GM18517 (cell line): ENCODE results near the gene PARD3.

Experiments
- ATAC-seq: cut with Tn5 transposase; IDR thresholded peaks from one replicate; pipeline ENCODE4 v1.9.1; 2021; ENCODE audit warnings: mild to moderate bottlenecking, moderate library complexity; ENCODE audit not compliant: unreplicated experiment

PARD3 gene

DNA sequence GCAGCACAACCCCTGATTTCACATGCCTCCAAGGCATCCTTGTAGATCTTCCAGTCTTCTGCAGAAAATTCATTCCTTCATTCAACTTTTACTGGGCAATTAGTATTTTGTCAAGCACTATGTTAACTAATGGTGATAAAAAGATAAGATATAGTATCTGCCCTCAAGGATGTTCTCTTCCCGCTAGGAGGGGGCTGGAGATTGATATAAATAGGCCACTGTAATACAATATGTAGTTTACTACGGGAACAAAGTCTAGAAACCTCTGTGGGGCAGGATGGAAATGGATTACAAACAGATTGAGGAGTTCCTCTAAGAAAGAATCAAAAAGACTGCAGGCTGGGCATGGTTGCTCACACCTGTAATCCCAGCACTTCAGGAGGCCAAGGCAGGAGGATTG, 10.3 kb upstream of the PARD3 start:
- ATAC-seq = no peak

DNA sequence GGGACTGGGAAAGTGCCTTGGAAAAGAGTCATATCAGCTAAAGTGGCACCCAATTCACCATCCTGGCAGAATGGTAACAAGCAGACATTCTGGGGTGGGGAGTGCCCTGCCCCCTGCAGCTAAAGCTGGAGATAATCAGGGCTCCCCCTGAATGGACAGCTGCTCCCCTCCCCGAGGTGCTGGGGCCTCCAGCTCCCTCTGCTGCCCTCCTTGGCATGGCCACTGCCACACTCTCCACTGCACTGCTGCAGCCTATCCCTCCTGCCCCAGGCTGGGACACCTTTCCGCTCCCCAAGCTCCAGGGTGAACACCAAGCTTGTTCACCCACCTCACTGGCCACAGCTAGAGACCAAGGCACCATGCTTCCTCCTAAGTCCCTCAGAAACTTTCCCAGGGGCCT, 9.8 kb upstream of the PARD3 start:
- ATAC-seq = no peak

DNA sequence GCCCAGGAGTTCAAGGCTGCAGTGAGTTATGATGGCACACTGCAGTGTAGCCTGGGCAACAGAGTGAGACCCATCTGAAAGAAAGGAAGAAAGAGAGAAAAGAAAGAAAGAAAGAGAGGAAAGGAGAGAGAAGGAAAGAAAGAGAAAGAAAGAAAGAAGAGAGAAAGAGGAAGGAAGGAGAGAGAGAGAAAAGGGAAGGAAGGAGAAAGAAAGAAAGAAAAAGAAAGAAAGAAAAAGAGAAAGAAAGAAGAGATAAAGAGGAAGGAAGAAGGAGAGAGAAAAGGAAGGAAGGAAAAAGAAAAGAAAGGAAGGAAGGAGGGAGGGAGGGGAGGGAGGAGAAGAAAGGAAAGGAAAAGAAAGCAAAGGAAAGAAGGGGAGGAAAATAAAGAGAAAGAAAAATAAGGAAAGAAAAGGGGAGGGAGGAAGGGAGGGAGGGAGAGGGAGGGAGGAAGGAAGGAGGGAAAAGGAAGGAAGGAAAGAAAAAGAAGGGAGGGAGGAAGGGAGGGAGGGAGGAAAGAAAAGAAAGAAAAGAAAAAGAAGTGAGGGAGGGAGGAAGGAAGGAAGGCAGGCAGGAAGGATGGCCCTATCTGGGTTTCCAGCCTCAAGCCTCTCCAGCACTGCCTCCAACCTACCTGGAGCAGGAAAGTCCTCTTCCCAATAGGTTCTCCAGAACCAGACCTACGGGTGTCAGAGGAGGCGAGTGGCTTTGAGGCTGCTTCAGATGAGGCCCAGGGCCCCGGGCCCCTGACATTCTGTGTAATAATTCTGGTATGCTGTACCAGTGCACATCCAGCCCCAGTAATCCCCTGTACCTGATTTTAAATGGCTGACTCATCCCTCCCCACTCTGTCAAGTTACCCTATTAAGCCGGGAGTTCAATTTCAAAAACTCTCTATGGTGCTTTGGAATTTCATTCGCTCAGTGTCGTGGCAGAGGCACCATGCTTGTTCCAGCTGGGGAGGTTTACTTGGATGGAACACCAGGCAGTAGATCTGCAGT, 6.8 kb upstream of the PARD3 start:
- no peak for ATAC-seq

DNA sequence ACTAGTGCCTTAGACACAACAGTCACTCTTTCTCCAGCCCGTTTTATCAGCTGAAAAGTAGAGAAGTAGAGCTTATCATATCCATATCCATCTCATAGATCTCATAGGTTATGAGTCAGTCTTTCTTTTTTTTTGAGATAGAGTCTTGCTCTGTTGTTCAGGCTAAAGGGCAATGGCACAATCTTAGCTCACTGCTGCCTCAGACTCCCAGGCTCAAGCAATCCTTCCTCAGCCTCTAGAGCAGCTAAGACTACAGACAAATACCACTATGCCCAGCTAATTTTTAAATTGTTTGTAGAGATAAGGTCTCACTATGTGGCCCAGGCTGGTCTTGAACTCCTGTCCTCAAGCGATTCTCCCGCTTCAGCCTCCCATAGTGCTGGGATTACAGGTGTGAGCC, 2.5 kb upstream of the PARD3 start:
- ATAC-seq = no peak

DNA sequence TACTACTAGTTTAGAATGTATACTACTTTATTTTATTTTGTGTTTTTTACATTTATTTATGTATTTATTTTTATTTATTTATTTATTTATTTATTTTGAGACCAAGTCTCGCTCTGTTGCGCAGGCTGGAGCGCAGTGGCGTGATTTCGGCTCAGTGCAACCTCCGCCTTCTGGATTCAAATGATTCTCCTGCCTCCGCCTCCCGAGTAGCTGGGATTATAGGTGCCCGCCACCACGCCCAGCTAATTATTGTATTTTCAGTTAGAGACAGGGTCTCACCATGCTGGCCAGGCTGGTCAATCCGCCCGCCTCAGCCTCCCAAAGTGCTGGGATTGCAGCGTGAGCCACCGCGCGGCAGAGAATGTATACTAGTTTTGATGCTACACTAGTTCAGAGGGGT, 2.0 kb upstream of the PARD3 start:
- ATAC-seq = no peak

DNA sequence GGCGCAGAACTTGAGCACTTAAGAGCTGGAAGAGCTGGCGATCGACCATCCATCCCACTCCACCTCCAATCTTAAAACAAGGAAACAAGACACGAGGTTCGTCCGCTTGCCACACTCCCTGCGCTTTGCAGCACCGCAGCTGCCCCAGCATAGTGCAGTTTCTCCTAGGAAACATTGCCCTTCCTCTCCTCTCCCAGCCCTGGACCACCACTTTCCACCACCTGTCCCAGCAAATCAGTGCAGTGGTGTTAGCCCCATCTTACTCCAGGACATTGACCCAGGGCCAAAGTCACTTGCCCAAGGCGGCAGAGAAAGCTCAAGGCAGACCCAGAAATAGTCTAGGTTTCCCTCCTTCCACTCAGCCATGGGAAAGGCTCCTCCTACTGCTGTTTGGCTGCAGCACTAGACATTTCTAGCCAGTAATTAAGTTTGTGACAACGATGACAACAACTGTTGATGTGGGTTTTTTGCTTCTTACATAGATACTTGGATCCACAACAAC, 1.5 kb upstream of the PARD3 start:
- no peak for ATAC-seq

DNA sequence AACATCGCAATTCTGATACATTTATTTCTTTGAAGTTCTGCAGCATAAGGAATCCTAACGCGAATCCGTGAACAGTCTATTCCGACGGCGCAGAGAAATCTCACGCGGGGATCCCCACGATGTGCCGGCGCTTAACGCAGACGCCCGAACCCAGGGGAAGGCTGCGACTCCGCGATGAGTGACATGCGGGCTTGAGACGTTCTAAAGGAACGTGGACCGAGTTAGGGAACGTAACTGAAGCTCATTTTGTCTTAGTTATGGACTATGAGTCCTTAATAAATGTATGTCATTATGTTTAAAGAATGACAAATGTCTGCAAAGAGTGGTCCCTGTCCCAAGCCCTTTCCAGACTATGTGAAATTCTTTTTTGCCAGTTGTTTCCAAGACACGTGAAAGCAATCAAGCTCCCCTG, 995 bp upstream of the PARD3 start:
- ATAC-seq = no peak

DNA sequence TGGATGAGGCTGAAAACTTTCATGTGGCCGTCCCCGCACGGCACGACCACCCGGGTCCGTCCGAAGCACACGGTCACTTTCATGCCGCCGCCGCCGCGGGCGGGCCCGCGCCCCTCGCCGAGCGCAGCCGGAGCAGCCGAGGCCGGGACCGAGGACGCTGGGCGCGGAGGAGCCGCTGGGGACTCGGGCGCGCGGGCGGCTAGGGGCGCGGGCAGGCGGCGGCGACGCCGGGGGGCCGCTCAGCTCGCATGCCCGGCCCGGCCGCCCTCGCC, 247 bp downstream of the PARD3 start:
- no peak for ATAC-seq

DNA sequence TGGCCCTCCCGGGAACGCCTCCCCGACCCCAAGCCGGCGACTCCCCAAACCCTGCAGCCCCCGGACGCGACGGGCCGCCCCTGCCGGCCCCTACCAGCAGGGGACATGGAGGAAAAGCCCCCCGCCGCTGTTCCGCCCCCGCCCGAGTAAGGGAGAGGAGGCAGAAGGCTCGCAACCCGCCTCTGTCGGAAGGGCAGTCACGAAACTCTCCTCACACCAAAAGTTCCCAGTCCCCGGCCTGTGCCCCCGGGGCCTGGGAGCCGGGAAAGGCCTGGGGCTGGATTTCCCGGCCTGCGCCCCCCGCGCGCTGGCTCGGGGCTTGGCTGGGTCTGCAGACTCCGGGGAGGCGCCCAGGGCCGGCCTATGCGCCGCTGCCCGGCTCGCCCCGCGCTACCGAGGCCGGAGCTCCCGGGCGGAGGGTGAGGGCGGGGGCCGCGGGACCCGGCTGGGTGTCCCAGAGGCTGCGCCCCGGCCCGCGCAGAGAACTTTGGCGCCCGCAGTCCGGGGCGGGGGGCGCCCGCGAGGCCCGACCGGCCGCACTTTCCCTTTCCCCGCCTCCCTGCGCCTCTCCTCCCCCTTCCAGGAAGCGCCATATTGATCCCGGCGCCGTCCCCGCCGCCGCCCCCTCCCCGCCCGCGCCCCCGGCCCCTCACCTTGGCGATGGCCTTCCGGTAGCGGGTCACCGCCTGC, 728 bp downstream of the PARD3 start:
- no peak for ATAC-seq

DNA sequence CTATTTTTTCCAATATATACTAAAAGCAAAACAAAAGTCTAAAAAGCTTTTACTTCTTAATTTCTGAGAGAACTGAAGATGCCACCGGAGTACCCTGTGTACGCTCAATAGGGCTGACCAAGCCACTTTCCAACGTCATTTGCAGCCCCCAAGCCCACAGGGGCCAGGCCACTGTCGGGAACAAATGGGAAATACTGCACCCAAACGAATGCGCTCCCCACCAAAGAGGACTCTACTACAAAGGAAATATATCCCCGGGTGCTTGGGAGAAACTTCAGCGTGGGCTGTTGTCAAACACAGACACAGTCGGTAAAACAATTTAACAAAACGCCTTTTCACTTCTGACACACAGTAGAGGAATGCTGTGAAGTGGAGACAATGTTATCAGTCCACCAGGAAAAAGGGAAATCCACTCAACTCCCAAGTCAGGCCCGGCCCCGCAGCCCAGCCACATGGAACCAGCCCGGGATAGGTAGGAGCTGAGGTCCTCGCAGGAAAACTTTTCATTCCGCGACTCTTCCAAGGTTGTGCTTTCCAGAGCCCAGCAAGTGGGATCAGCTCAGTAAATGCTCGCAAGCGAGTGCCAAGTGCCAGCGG, 1.4 kb downstream of the PARD3 start:
- no peak for ATAC-seq

DNA sequence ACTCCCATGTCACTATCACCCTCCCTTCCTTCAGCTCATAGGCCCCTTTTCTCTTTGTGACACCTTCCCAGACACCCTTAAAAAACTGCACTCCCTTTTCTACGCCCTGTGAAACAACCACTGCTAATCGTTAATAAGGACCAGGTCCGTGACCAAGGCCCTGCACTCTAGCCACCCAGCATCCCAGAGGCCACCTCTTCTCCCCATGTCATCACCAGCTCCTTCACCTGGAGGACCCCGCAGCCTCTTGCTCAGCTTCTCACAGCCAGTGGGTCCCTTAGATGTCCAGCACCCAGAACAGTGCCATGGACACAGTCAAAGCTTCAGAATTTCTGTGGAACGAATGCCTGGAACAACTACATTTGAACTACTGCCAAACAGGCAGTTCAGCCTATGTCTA, 2.3 kb downstream of the PARD3 start:
- no peak for ATAC-seq

DNA sequence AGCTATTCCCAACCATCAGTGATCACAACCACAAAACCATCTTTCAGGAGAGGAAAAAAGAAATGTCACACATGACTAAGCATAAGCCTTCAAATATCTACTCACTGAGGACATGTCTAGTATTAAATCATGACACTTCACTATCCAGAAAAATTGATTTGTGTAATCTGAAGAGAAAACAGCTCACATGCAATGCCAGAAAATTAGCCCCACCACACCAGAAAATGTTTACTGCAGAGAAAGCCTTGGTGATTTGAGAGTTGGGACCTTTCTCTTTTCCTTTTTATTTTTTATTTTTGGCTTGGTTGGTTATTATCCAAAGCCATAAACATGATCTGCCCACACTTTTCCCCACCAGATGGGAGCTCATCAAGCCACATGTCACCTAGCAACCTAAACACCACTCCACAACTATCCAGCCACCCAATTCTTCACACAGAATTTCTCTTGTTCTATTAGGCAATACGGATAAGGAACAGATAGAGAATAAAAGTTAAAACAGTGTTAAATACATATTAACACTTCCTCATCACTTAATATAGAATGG, 3.1 kb downstream of the PARD3 start:
- no peak for ATAC-seq

DNA sequence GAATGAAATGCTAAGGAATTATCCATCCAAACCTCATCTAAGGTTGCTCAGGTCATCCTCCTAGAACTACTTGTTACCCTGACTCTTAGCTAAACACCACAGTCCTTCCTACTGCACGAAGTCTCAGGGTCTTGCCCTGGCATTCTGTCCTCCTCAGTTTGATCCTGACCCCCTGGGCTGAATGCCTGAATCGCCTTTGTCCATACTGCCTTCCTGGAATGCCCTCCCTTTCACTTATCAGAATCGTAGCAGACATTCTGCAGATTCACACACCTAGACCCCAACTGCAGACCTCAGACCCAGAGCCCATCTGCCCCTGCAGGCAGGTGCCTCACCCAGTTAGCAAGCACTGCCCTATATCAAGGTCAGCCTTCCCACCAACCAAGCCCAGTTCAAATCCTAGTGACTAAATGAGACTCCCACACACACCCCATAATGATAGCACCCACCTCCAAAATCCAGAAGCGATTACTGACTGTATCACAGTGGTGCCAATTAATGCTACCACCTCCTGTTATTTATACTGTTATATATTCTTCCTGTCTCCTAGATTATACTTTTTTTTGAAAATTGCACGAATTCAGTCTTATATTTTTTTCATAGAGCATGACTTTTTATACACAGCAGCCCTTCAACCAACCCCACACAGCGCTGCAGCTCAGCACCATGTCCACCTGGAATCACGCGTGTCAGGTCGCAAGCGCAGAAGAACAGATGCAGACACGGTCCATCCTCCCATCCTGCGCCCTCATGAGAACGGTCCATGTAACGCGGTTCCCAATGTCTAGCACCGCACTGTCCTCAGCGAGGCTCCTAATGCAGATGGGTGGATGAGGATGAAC, 3.7 kb downstream of the PARD3 start:
- no peak for ATAC-seq

DNA sequence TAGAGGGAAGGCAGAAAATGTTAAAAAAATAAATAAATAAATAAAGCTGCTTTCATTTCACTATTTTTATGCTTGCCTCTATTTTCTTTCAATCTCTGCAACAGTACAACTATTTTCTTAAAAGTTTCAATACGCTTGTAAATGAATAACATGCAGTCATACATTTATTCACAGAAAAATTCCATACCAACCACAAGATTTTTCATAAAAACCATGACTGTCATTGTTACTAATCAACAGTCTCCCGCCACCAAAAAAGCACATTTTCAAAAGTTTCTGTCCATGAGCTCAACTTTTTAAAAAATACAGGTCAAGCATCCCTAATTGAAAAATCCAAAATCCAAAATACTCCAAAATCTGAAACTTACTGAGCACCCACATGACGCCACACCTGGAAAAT, 5.3 kb downstream of the PARD3 start:
- peak; percentile 7 for ATAC-seq

DNA sequence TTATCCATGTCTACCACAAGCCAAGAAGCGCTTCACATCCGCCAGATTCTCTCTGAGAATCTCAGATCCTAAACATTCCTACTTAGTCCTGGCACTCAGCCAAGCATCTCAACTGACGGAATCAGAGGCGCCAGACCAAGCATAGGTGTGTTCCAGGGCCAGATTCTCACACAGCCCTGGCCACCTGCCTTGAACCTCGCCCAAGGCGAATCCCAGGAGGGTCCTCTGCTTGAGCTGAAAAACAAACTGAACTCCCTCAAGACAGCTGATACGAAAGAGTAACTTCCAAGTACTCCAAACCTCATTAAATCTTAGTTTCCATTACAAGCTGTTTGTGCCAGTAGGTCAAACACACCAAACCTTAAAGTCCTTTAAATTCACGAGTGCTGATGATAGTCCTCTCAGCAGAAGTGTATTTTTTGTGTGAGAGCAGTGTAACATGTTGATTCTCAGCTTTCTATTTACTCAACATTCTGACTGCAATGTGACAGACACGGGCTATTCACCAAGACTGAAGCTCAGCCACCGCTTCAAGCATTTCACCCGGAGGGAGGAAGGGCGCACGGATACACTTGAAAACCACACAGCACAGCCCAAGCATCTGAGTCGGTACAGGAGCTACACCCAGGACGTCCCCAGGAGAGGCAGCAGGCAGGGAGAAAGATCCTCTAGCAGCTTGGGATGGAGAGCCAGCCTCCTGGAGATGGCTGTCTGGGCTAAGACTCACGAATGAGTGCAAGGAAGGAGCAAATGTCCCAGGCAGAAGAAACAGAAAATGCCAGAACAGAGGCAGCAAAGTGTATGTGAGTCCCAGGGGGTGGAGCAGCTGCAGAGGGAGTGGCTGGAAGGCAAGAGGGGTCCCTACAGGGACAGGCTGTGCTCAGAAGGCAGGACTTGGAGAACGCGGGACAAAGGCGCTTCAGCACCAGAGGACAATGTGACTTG, 6.0 kb downstream of the PARD3 start:
- peak; percentile 69 for ATAC-seq

DNA sequence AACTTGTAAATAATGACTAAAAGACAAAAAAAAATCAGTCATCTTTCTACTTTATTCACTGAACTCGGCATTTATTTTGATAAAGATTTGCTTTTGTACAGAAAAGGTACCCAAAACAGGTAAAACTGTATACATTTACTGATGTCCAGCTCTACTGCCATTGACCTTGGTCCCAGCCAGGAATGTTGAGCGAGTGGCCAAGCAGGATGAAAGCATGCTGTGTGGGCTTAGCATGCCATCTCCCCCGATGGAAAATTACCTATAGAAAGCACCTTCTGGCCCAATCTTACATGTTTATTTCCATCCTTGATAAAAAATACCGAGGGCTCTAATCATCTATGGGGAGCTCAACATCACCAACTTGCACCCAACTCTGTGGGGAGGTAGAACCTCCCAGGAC, 6.8 kb downstream of the PARD3 start:
- no peak for ATAC-seq

DNA sequence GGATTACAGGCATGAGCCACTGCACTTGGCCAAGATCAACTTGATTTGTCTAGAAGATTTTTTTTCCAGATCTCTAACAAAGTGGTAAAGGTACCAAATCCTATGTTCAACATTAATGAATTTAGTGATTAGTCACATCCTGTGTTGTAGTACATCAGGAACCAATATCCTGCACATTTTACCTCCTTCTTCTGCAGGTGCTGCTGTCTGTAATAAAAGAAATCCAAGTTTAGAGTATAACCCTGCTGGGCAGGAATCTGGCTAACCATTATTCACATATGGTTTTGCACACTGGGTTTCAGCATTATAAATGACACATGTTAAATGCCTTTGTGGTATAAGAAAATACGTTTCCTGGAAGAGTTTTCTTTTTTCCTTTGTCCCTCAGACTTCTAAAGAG, 10.8 kb downstream of the PARD3 start:
- ATAC-seq = no peak

DNA sequence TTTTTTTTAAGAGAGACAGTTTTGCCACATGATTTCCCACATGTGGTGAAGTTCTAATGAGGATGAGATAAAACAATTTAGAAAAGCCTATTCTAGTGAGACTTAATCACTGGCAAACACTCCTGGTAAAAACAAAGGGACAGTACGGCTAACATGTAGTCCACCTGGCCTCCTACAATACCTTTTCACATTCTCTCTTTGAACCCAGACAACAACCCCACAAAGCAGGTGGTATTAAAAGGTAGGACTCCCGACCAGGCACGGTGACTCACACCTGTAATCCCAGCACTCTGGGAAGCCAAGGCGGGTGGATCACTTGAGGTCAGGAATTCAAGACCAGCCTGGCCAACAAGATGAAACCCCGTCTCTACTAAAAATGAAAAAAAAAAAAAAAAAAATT, 12.4 kb downstream of the PARD3 start:
- ATAC-seq = no peak

DNA sequence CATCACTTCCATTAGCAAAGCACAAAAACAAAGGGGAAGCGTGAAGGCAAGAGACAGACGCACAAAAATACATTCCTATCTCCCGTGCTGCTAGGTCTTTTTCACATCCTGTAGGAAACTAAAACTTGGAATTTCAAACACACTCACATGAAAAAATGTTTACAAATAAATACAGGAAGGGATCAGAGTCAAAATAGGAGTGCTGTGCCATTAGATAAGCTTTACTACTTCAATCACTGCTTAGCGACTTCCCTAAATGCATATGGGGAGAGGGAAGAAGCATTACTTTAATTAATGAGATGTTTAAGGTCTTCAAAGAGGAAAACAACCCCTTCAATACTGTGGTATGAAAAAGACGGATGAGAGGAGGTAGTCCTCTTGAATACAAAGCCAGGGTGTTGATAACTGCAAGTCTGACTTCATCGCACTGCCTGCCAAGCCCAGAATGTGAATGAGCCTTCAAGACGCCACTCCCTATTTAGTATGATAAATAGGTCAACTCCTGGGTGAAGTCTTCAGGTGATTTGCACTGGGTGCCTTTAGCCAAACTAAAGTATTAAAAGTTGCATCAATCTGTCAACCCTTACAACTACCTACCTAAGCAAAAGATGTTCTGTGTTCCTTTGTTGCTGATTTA, 13.9 kb downstream of the PARD3 start:
- ATAC-seq = no peak
